RWPE1 (cell line): ENCODE data around the gene LYPD4.
"Not testable (repeated sequence)": the region's sequence is repeated elsewhere in the genome, so short reads cannot be mapped to it uniquely, and the experiment has no call there.

Experiments used
- CTCF ChIA-PET: fragments of 350-600 bp; sonication (Branson Sonifier 250); formaldehyde crosslinking; extraction: SDS; loops from one replicate; lab custom pipeline; 2021; lab: Yijun Ruan, JAX
- POLR2A ChIA-PET: fragments of 400-600 bp; formaldehyde crosslinking; extraction: SDS; loops from one replicate; lab custom pipeline; 2020; ENCODE audit warnings: antibody characterized with exemption; ENCODE audit not compliant: low non-redundant PET; lab: Yijun Ruan, JAX
- DNase-seq: peaks from one replicate; pipeline ENCODE4 v3.0.0; 2012; ENCODE audit warnings: low spot score
- H3K27ac ChIP-seq: fragments of 450-650 bp; 2 replicates; pipeline ENCODE4 v1.5.1; 2017
- TF ChIP-seq, protein P1 (sequence below): fragments of 450-650 bp; conservative IDR thresholded peaks from 2 replicates; pipeline ENCODE4 v1.5.1; 2017; ENCODE audit warnings: low read depth, mild to moderate bottlenecking

The LYPD4 gene

DNA sequence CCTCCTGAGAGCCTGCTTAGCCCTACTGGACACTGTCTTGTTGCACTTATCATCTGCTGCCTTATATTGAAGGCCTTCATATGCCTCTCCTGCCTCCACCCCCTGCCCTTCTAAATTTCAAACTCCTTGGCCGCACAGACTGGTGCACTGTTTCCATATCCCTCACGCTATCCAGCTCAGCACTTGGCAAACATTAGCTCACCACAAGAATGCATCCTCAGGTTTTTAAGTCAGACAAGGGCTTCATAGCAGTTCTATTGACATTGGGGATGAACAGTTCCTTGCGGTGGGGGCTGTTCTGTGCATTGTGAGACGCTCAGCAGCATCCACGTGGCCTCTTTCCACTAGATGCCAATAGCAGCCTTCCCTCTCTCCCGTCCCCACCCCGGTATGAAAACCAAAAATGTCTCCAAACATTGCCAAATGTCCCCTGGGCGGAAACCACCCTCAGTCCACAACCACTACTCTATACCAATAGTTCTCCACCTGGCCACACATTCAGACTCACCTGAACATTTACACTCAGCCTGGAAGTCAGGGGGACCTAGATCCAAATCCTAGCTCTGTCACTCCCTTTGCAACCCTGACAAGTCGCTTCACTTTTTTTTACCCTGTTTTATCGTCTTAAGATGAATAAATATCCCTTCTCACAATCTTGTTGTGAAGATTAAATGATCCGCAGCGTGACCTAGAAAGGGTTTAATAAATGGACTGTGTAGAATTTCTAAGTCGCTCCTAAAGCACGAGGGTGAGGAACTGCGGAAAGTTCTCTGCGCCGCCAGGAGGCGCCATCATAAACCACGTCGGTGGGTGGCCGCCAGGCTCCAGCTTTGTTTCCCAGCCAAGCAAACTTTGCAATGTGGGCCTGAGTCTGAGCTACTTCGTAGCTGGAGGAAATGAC lies 51.7 kb downstream of the LYPD4 start:
- CTCF ChIA-PET, result interaction anchor here (0.6 to 2.1 kb wide), 14 partner anchors 8 to 977 kb away, joined by 3 to 12 read pairs (median 4); no protein-coding TSS in a partner anchor
- POLR2A ChIA-PET, result no interaction called here
- no peak for DNase-seq
- TF ChIP-seq, protein P1, sequence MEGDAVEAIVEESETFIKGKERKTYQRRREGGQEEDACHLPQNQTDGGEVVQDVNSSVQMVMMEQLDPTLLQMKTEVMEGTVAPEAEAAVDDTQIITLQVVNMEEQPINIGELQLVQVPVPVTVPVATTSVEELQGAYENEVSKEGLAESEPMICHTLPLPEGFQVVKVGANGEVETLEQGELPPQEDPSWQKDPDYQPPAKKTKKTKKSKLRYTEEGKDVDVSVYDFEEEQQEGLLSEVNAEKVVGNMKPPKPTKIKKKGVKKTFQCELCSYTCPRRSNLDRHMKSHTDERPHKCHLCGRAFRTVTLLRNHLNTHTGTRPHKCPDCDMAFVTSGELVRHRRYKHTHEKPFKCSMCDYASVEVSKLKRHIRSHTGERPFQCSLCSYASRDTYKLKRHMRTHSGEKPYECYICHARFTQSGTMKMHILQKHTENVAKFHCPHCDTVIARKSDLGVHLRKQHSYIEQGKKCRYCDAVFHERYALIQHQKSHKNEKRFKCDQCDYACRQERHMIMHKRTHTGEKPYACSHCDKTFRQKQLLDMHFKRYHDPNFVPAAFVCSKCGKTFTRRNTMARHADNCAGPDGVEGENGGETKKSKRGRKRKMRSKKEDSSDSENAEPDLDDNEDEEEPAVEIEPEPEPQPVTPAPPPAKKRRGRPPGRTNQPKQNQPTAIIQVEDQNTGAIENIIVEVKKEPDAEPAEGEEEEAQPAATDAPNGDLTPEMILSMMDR, result 0 out of 2 replicates have a peak, but pooled peaks have one; percentile 24
- no peak overlapping the region for H3K27ac ChIP-seq

DNA sequence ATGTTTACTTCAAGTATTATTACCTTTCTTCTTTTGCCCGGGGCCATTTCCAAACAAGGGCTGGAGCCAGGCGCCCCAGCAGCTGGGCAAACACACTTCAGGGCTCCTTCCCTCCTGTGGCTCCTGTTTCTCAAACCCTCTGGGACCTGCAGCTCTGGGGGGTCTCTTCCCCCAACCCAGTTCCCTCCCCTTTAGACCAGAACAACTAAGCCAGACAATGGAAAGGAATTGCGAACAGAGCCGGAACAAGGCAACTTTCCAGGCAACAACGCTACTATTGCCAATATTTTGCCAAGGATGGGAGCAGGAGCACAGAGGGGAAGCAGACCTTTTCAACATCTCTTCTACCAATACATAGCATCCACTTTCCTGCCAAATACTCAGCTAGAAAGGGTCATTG lies 55.4 kb downstream of the LYPD4 start:
- POLR2A ChIA-PET, CTCF ChIA-PET, DNase-seq, H3K27ac ChIP-seq: not testable (repeated sequence)

DNA sequence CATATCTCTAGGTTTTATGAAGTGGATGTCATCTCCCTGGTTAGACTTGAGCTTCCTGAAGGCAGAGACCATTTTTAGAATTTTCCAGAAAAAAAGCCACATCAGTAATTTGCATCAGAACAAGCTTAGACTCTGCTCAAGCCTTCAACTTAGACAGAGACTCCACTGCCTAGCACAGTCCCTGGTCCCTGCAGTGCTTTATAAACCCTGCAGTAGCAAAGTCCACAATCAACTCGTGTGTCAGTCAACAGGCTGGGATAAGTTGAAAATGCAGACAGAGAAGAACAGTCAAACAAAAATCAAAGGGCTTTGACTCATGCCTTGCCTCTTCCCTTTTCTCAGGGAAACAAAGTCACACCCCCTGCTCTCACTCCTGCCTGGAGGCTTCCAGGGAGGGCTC lies 56.0 kb downstream of the LYPD4 start:
- POLR2A ChIA-PET, CTCF ChIA-PET: not testable (repeated sequence)

More for the DNA sequence above, 56.0 kb downstream of the LYPD4 start:
- not testable (repeated sequence) for DNase-seq, H3K27ac ChIP-seq
